ENCODE measurements around the gene S1PR2.

- no peak for TF ChIP-seq CTCF (conservative IDR thresholded peaks at IDR 0.05; ENCODE audit: low read depth, low read length)
- TF ChIP-seq EZH2 (IDR thresholded peaks at IDR 0.05; ENCODE audit: borderline replicate concordance, low read depth, low read length, poor library complexity, severe bottlenecking) = no peak
Measured at GRCh38 chr19:10183926-10184325, 47.2 kb downstream of the S1PR2 start.
